Retinal pigment epithelial cell (primary cell): ENCODE measurements around the gene TMEM269.

Experiments used
- DNase-seq: peaks from one replicate; pipeline ENCODE4 v3.0.0-alpha.2; 2010; ENCODE audit warnings: low read depth
- H3K4me3 ChIP-seq: 2 replicates; pipeline ENCODE4 v1.5.1; 2011; ENCODE audit warnings: mild to moderate bottlenecking, low read length, control low read depth, moderate library complexity
- TF ChIP-seq, protein P1 (sequence below): conservative IDR thresholded peaks from 2 replicates; pipeline ENCODE4 v1.5.1; 2011; ENCODE audit warnings: low read depth, low read length, control low read depth, inconsistent platforms

Gene TMEM269, protein sequence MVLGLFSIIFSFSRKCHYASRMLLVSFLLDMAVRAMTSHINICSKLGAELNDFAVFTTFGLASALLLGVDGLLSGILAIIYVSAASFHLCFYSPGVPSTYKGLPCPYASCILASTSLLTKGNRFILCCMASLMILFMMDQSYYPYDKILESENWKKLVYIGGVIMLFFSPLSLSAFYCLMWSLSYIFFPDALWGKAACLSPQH

DNA sequence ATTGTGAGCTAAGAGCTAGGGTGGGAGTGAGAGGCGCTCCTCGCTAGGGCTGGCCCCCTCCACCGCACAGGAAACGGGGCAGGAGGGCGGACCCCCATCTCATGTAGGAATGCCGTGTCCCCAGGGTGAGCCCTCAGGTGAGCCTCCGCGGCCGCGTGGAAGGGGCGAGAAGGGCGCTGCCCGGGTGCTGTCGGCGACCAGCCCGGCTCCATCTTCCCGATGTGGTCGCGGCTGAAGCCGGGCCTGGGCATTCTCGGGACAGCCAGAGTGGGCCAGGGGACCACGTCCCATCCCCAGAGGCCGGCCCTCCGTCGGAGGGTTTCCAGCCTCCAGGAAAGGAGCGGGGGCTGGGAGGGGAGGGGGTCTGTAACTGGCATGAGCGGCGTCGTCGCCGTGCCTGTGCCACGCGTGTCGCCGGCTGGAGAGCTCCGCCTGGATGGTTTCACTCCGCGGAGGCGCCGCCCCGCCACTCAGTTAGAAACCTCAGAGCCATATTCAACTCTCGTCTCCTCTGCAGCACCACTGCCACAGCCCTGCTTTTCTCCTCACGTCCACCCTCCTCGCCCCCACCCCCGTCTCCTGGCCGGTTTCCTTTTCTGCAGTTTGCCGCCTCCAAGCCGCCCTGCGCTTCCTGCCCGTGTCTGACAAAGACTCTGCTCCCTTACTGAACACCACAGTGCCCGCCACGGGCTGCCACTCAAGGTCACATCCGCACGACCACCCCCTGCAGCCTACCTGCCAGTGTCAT, at the start of gene TMEM269:
Gene TMEM269 (plus strand): TSS at position 46 of the 748 bp plus-strand sequence. CDS start 4,903 bp downstream, outside the sequence.
- no peak for DNase-seq
- TF ChIP-seq, protein P1, sequence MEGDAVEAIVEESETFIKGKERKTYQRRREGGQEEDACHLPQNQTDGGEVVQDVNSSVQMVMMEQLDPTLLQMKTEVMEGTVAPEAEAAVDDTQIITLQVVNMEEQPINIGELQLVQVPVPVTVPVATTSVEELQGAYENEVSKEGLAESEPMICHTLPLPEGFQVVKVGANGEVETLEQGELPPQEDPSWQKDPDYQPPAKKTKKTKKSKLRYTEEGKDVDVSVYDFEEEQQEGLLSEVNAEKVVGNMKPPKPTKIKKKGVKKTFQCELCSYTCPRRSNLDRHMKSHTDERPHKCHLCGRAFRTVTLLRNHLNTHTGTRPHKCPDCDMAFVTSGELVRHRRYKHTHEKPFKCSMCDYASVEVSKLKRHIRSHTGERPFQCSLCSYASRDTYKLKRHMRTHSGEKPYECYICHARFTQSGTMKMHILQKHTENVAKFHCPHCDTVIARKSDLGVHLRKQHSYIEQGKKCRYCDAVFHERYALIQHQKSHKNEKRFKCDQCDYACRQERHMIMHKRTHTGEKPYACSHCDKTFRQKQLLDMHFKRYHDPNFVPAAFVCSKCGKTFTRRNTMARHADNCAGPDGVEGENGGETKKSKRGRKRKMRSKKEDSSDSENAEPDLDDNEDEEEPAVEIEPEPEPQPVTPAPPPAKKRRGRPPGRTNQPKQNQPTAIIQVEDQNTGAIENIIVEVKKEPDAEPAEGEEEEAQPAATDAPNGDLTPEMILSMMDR, result no peak
- H3K4me3 ChIP-seq, result peak within 1 kb of the TSS; percentile 37

DNA sequence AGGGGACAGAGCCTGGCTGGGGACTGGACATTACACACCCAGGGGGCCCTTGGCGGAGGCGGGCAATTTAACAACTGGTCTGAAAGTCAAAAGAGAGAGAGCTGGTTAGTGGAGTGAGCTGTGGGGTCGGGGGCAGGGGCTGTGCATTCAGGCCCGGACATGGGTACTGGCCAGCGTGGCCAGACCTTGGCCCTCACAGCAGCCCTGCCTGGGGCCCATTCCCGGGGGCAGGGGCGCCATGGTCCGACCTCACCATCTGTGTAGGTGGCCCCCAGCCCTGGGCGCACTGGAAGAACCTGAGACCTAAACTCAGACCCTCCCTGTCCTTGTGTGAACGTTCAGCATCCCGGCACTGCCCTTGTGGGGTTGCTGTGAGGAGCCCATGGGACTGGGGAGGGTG, 49.7 kb upstream of the TMEM269 start:
- no peak overlapping the region for H3K4me3 ChIP-seq
- no peak for DNase-seq
- TF ChIP-seq, protein P1, result no peak

DNA sequence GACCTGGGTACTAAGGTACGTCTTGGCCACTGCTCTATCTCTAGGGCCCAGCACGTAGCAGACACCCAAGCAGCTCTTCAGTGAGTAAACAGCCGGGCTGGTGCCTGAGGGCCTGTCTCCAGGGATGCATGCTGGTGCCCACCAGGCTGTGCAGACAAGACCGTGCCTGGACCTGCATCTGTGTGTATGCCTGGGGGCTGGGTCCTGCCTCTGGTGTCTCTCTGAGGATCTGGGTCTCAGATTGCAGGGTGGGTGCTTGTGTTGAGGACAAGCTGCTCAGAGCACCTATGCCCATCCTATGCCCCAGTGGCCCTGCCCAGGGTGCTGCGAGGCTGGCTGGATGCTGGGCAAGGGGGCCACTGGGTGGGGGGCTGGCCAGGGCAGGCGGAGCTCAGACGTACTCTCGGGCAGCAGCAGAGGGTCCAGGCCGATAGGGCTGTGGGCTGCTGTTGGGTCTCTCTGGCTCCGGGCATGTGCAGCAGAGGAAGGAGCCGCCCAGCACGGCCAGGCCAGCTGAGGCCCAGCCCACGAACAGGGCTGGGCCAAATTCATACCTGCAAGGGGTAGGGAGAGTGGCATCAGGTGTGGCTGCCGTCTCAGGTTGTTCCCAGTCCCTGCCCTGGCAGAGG, 49.2 kb upstream of the TMEM269 start:
- DNase-seq, result no peak
- H3K4me3 ChIP-seq, result no peak overlapping the region
- TF ChIP-seq, protein P1, result no peak

DNA sequence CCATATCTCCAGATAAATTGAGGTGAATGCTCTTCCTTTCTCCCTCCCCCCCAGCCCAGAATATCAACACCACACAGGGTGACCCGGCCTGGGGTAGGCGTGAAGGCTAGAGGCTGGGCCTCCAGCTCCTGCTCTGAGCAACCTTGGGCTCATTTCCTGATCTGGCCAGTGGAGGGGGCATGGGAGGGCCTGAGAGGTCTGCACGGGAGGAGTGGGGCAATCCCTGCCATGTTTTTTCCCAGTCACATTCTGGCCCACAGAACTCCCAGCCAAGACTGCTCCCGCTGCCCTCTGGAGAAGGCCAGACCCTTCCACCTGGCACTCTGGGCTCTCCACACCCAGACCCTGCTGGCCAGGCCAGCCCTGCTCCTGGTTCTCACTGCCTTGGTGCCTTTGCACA, 48.6 kb upstream of the TMEM269 start:
- TF ChIP-seq, protein P1, result peak; percentile 49
- no peak overlapping the region for H3K4me3 ChIP-seq
- DNase-seq, result no peak

GRCh38 chr1:42736571-42737200, 48.1 kb upstream of the TMEM269 start:
- no peak overlapping the region for H3K4me3 ChIP-seq
- no peak for DNase-seq
- TF ChIP-seq, protein P1, result no peak

GRCh38 chr1:42737257-42737656, 47.5 kb upstream of the TMEM269 start:
- no peak overlapping the region for H3K4me3 ChIP-seq
- DNase-seq, result no peak
- TF ChIP-seq, protein P1, result peak; percentile 23
